KMS-11 (cell line): ENCODE measurements around the gene HSPH1.

Source experiments
- H2AFZ ChIP-seq: fragments of 200-600 bp; sonication (generic); 2 replicates; pipeline ENCODE4 v1.6.1; 2016; ENCODE audit warnings: antibody characterized with exemption, mixed run types, low read depth
- H3K27ac ChIP-seq: fragments of 200-600 bp; sonication (generic); 2 replicates; pipeline ENCODE4 v1.6.1; 2016; ENCODE audit warnings: mild to moderate bottlenecking, mixed run types
- H3K27me3 ChIP-seq: fragments of 200-600 bp; sonication (generic); 2 replicates; pipeline ENCODE4 v1.6.1; 2017; ENCODE audit warnings: mild to moderate bottlenecking, low read depth, mixed run types, moderate library complexity; ENCODE audit not compliant: insufficient read depth
- H3K36me3 ChIP-seq: fragments of 200-600 bp; sonication (generic); 2 replicates; pipeline ENCODE4 v1.6.1; 2017; ENCODE audit warnings: mild to moderate bottlenecking, mixed run types; ENCODE audit not compliant: insufficient read depth
- H3K4me1 ChIP-seq: fragments of 200-600 bp; sonication (generic); 2 replicates; pipeline ENCODE4 v1.6.1; 2016; ENCODE audit warnings: mild to moderate bottlenecking, low read depth, mixed run types; ENCODE audit not compliant: poor library complexity, severe bottlenecking
- H3K4me2 ChIP-seq: fragments of 200-600 bp; sonication (generic); 2 replicates; pipeline ENCODE4 v1.7.0; 2016; ENCODE audit warnings: mild to moderate bottlenecking, mixed run types
- H3K4me3 ChIP-seq: fragments of 200-600 bp; sonication (generic); IDR thresholded peaks from 2 replicates; pipeline ENCODE4 v1.6.1; 2017; ENCODE audit warnings: low read depth, low read length, mixed read lengths; ENCODE audit not compliant: insufficient read depth
- H3K79me2 ChIP-seq: fragments of 200-600 bp; sonication (generic); 2 replicates; pipeline ENCODE4 v1.6.1; 2016; ENCODE audit warnings: low read depth, mixed run types; ENCODE audit not compliant: insufficient read depth
- H3K9ac ChIP-seq: fragments of 200-600 bp; sonication (generic); 2 replicates; pipeline ENCODE4 v1.6.1; 2016; ENCODE audit warnings: mild to moderate bottlenecking, mixed run types
- H4K20me1 ChIP-seq: fragments of 200-600 bp; sonication (generic); 2 replicates; pipeline ENCODE4 v1.6.1; 2016; ENCODE audit warnings: mild to moderate bottlenecking, mixed run types; ENCODE audit not compliant: insufficient read depth
- TF ChIP-seq, protein P1 (sequence below): fragments of 200-600 bp; sonication (generic); conservative IDR thresholded peaks from 2 replicates; pipeline ENCODE4 v1.6.1; 2017; ENCODE audit warnings: low read depth, mild to moderate bottlenecking, antibody characterized with exemption, low read length, moderate library complexity, mixed read lengths

The HSPH1 gene

DNA sequence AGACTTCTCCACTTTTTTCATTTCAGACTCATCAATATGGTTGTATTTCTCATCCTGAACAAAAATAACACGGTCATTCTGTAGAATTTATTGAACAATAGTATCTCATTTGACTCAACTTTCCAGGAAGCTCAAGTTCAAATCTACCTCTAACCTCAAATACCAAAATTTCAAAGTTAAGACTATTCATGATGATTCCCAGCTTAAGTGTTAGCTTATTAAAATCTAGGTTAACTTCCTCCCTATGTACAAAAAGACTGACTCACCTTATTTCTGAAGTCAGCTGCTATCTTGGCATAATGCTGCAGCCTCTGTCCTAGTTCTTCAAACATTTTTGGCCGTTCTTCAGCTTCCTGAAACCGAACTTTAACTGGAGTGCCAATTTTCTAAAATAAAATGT is 23.2 kb downstream of the HSPH1 start:
- Histone ChIP-seq H3K27me3 (no peaks in the 10 kb centered on the region), H3K4me3 (no peak overlapping the region), H3K36me3 (peaks cover 4% of the 10 kb centered on the region; the same call in 1 of the 2 replicates), H2AFZ (no peak overlapping the region), H3K4me1 (no peaks in the 10 kb centered on the region), H3K27ac (no peak overlapping the region), H3K79me2 (no peaks in the 10 kb centered on the region), H3K4me2 (no peak overlapping the region), H4K20me1 (no peaks in the 10 kb centered on the region), H3K9ac (no peak overlapping the region)
- TF ChIP-seq, protein P1, sequence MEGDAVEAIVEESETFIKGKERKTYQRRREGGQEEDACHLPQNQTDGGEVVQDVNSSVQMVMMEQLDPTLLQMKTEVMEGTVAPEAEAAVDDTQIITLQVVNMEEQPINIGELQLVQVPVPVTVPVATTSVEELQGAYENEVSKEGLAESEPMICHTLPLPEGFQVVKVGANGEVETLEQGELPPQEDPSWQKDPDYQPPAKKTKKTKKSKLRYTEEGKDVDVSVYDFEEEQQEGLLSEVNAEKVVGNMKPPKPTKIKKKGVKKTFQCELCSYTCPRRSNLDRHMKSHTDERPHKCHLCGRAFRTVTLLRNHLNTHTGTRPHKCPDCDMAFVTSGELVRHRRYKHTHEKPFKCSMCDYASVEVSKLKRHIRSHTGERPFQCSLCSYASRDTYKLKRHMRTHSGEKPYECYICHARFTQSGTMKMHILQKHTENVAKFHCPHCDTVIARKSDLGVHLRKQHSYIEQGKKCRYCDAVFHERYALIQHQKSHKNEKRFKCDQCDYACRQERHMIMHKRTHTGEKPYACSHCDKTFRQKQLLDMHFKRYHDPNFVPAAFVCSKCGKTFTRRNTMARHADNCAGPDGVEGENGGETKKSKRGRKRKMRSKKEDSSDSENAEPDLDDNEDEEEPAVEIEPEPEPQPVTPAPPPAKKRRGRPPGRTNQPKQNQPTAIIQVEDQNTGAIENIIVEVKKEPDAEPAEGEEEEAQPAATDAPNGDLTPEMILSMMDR, result no peak

DNA sequence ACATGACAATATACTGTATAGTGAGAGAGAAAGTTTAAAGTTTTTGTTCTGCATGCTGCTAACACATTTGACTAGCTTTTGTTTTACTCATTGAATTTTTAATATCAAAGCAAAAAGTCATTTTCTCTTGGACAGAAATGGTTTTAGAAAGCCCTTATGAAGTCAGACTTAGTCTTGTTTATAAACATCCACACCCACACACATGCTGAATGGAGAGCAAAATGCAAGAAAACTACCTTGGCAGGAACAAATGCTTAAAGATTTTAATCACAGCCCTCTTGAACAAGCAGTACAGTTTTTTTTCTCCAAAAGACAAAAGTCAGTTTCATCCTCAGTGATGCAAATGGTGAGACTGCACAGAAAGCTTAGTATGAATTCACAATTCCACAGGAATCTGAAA is 25.0 kb downstream of the HSPH1 start:
- TF ChIP-seq, protein P1, result no peak
- no peak overlapping the region for H3K4me2 ChIP-seq
- H3K9ac ChIP-seq, result no peak overlapping the region
- H3K4me1 ChIP-seq, result no peaks in the 10 kb centered on the region
- no peaks in the 10 kb centered on the region for H3K27me3 ChIP-seq
- no peaks in the 10 kb centered on the region for H4K20me1 ChIP-seq
- H2AFZ ChIP-seq, result no peak overlapping the region
- H3K27ac ChIP-seq, result no peak overlapping the region
- H3K79me2 ChIP-seq, result no peaks in the 10 kb centered on the region
- H3K36me3 ChIP-seq, result no peaks in the 10 kb centered on the region; the same call in 1 of the 2 replicates
- no peak overlapping the region for H3K4me3 ChIP-seq

DNA sequence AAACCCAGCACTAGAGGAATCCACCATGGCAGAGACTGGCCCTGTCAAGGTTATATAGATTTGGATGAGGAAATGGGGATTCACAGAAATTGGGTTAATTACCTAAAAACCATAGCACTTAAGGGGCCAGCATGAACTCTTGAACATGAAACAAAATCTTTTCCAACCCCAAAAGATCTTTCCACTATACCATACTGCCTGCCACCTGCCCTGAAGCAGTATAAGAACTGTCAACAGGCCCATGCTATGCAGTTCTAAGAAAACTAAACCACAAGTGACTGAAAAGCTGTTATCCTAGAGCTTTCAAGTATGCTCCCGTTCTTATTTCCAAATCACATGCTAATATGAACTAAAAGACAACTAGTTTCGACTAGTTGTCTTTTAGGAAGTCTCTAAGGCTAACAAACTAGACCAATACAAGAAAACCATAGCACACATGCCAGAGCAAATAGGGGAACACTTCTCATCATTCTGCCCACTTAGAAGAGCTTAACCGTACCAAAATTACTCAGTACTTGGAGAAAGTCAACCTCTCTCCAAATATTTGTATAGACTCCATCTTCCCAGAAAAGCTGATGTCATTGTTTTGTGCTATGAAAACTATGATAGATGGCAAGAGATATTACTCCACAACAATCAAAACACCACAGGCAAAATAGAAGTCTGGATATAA is 27.5 kb downstream of the HSPH1 start:
- TF ChIP-seq, protein P1, result no peak
- no peak overlapping the region for H3K9ac ChIP-seq
- no peaks in the 10 kb centered on the region for H3K4me1 ChIP-seq
- H3K4me3 ChIP-seq, result no peak overlapping the region
- H3K27me3 ChIP-seq, result no peaks in the 10 kb centered on the region
- no peaks in the 10 kb centered on the region for H4K20me1 ChIP-seq
- H3K79me2 ChIP-seq, result no peaks in the 10 kb centered on the region
- H2AFZ ChIP-seq, result no peak overlapping the region
- H3K27ac ChIP-seq, result no peak overlapping the region
- no peaks in the 10 kb centered on the region for H3K36me3 ChIP-seq
- no peak overlapping the region for H3K4me2 ChIP-seq

DNA sequence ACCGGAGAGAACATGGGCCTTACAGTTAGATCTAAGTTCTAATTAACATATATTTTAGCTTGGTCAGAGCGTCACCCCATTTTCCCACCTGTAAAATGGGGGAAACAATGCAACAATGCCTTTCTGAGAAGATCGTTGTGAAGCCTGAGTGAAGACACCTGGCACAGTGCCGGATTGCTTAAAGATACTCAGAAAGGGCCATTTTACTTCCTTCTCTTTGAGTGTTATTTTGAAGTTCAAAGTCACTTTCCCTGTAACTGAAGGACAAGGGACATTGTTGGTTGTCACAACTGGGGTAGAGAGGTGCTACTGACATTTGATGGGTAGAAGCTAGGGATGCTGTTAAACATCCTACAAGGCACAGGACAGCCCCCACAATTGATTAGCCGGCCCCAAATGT is 28.1 kb downstream of the HSPH1 start:
- no peak overlapping the region for H3K4me2 ChIP-seq
- H3K27me3 ChIP-seq, result no peaks in the 10 kb centered on the region
- H3K27ac ChIP-seq, result no peak overlapping the region
- no peaks in the 10 kb centered on the region for H3K79me2 ChIP-seq
- no peaks in the 10 kb centered on the region for H3K36me3 ChIP-seq
- H4K20me1 ChIP-seq, result no peaks in the 10 kb centered on the region
- no peaks in the 10 kb centered on the region for H3K4me1 ChIP-seq
- no peak overlapping the region for H3K4me3 ChIP-seq
- TF ChIP-seq, protein P1, result no peak
- H3K9ac ChIP-seq, result no peak overlapping the region
- no peak overlapping the region for H2AFZ ChIP-seq
